ENCODE data around the gene TLX2.

Gene TLX2

DNA sequence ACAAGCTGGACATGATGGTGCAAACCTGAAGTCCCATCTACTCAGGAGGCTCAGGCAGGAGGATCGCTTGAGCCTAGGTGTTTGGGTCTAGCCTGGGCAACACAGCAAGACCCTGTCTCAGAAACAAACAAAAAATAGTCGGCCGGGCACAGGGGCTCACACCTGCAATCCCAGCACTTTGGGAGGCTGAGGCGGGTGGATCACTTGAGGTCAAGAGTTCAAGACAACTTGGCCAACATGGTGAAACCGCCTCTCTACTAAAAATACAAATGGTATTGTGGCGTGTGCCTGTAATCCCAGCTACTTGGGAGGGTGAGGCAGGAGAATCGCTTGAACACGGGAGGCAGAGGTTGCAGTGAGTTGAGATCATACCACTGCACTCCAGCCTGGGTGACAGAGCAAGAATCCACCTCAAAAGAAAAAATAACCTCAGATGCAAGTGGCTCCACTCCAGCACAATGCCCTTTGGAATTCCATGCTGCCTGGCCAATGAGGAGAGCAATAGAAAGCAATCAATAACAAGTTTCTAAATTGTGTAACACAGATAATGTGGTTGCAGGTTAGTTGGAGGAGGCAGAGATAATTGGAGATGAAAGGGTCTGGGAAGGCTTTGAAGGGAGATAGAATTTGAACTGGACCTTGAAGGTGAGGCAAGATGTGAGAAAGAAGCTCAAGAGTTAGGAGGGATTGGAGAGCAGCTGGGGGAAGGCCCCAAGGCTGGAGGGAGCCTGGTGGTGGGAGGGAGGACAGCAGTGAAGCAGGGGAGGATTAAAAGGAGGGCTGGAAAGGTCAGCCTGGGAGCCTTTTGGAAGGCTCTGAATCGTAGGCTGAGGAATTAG is 25.4 kb upstream of the TLX2 start:
- no peak overlapping the region for H3K4me3 ChIP-seq (ENCODE audit: control insufficient read depth, low read depth, low read length)
- no peak for DNase-seq (ENCODE audit: low read depth)
- no peak for TF ChIP-seq CTCF (conservative IDR thresholded peaks at IDR 0.05; ENCODE audit: control insufficient read depth, insufficient read depth, low read depth, low read length)

DNA sequence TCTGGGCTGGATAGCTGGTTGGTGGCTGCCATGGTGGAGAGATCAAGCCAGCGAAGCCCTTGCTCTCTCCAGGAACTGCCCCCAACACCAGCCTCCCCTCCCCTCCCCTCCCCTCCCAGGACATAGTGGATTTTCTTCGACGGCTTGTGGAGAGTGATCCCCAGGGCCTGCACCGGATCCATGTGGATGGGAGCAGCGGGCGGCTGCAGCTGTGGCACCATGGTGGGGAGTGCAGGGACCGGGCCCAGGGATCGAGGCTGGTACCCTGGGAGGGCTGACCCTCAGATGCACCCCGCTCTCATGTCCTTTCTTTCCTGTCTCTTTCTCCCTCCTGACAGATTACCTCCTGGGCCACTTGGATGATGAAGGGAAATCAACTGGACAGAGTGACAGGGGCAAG is 24.3 kb upstream of the TLX2 start:
- DNase-seq (ENCODE audit: low read depth) = no peak
- H3K4me3 ChIP-seq (ENCODE audit: control insufficient read depth, low read depth, low read length) = no peak overlapping the region
- no peak for TF ChIP-seq CTCF (conservative IDR thresholded peaks at IDR 0.05; ENCODE audit: control insufficient read depth, insufficient read depth, low read depth, low read length)

GRCh38 chr2:74491648-74492544 is 22.4 kb upstream of the TLX2 start:
- DNase-seq (ENCODE audit: low read depth) = no peak
- TF ChIP-seq CTCF (conservative IDR thresholded peaks at IDR 0.05; ENCODE audit: control insufficient read depth, insufficient read depth, low read depth, low read length) = no peak
- H3K4me3 ChIP-seq (ENCODE audit: control insufficient read depth, low read depth, low read length) = no peak overlapping the region

DNA sequence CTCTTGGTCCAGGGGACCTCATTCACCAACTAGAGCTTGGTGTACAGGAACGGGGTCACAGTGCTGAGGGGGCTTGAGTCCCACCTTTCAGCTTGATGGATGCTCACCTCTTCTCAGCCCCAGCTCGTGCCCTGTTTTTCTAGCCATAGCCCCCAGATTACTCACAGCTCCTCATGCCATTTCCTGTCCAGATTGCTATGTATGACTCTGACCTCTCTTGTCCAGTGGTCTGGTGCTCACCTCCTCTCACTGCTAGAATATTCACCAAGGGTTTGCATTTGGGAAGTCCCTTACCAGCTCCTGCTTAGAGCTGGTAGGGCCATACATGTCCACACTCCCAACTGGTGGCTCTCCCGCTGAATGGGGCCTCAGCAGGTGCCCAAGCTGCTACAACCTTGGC is 20.7 kb upstream of the TLX2 start:
- no peak for DNase-seq (ENCODE audit: low read depth)

DNA sequence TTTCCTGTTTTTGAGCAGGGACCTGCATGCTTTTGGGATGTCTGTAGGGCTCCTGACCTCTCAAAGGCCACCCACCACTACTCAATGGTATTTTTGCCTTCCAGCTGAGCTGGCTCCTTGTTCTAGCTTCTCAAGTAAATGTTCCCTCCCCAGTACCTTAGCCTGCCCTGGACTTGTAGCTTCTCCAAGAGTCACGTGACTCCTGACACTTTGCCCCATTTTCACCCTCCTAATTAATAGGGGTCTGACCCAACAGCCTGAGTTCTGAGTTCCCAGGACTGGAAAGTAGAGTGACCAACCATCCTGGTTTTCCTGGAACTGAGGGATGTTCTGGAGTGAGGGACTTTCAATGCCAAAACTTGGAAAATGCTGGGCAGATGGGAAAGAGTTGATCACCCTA is 18.8 kb upstream of the TLX2 start:
- no peak for DNase-seq (ENCODE audit: low read depth)
- no peak overlapping the region for H3K4me3 ChIP-seq (ENCODE audit: control insufficient read depth, low read depth, low read length)
- TF ChIP-seq CTCF (conservative IDR thresholded peaks at IDR 0.05; ENCODE audit: control insufficient read depth, insufficient read depth, low read depth, low read length) = no peak

More for the DNA sequence above, 20.7 kb upstream of the TLX2 start:
- H3K4me3 ChIP-seq (ENCODE audit: control insufficient read depth, low read depth, low read length) = no peak overlapping the region
- TF ChIP-seq CTCF (conservative IDR thresholded peaks at IDR 0.05; ENCODE audit: control insufficient read depth, insufficient read depth, low read depth, low read length) = no peak

- no peak for TF ChIP-seq CTCF (conservative IDR thresholded peaks at IDR 0.05; ENCODE audit: control insufficient read depth, insufficient read depth, low read depth, low read length)
- no peak for DNase-seq (ENCODE audit: low read depth)
- no peak overlapping the region for H3K4me3 ChIP-seq (ENCODE audit: control insufficient read depth, low read depth, low read length)
Measured at GRCh38 chr2:74496997-74497776, 17.1 kb upstream of the TLX2 start.
